Neural progenitor cell (in vitro differentiated cells): Measurements from ENCODE around the gene SPATA31D1. TPM values are rescaled to one million over a fixed set of nuclear protein-coding genes. Genes with fewer than 3 reads are reported as not detected.

Experiments
- DNase-seq: peaks from one replicate; pipeline ENCODE4 v3.0.0-alpha.2; 2016; ENCODE audit warnings: low spot score
- H2AFZ ChIP-seq: fragments of 200-600 bp; sonication (generic); replicated peaks from 2 replicates; pipeline ENCODE4 v1.6.1; 2016; ENCODE audit warnings: antibody characterized with exemption
- H3F3A ChIP-seq: fragments of 200-600 bp; sonication (generic); 2 replicates; pipeline ENCODE4 v1.6.1; 2016; ENCODE audit warnings: antibody characterized with exemption, low read depth
- H3K27ac ChIP-seq: fragments of 200-600 bp; sonication (generic); 2 replicates; pipeline ENCODE4 v1.5.1; 2016; ENCODE audit warnings: mild to moderate bottlenecking
- H3K27me3 ChIP-seq: fragments of 200-600 bp; sonication (generic); 2 replicates; pipeline ENCODE4 v1.6.1; 2016; ENCODE audit warnings: mild to moderate bottlenecking, moderate library complexity
- H3K36me3 ChIP-seq: fragments of 200-600 bp; sonication (generic); 2 replicates; pipeline ENCODE4 v1.5.1; 2016
- H3K4me1 ChIP-seq: fragments of 200-600 bp; sonication (generic); 2 replicates; pipeline ENCODE4 v1.6.1; 2016; ENCODE audit warnings: mixed run types
- H3K4me2 ChIP-seq: fragments of 200-600 bp; sonication (generic); 2 replicates; pipeline ENCODE4 v1.6.1; 2016
- H3K4me3 ChIP-seq: fragments of 200-600 bp; sonication (generic); 2 replicates; pipeline ENCODE4 v1.5.1; 2016
- H3K79me2 ChIP-seq: fragments of 200-600 bp; sonication (generic); 2 replicates; pipeline ENCODE4 v1.6.1; 2016; ENCODE audit warnings: low read depth
- H3K9ac ChIP-seq: fragments of 200-600 bp; sonication (generic); 2 replicates; pipeline ENCODE4 v1.6.1; 2016
- H3K9me3 ChIP-seq: fragments of 200-600 bp; sonication (generic); 2 replicates; pipeline ENCODE4 v1.5.1; 2016; ENCODE audit warnings: low read depth
- H4K20me1 ChIP-seq: fragments of 200-600 bp; sonication (generic); 2 replicates; pipeline ENCODE4 v1.6.1; 2016; ENCODE audit warnings: low read depth
- H3K27ac Mint-ChIP-seq: 3 replicates; pipeline ENCODE4 v1.8.0; 2021; ENCODE audit warnings: mixed read lengths
- H3K27me3 Mint-ChIP-seq: 2 replicates; pipeline ENCODE4 v1.8.0; 2022; ENCODE audit warnings: low read depth, mild to moderate bottlenecking, inconsistent platforms, moderate library complexity, mixed read lengths; ENCODE audit not compliant: insufficient read depth
- H3K36me3 Mint-ChIP-seq: 3 replicates; pipeline ENCODE4 v1.8.0; 2021; ENCODE audit warnings: mixed read lengths
- H3K4me1 Mint-ChIP-seq: 3 replicates; pipeline ENCODE4 v1.8.0; 2021; ENCODE audit warnings: mixed read lengths
- H3K4me3 Mint-ChIP-seq: 3 replicates; pipeline ENCODE4 v1.8.0; 2021; ENCODE audit warnings: mild to moderate bottlenecking, moderate library complexity, mixed read lengths
- H3K9me3 Mint-ChIP-seq: 3 replicates; pipeline ENCODE4 v1.8.0; 2020; ENCODE audit warnings: mixed read lengths
- CTCF ChIP-seq: fragments of 200-600 bp; sonication (generic); IDR thresholded peaks from 2 replicates; pipeline ENCODE4 v1.5.1; 2017; ENCODE audit warnings: antibody characterized with exemption, mild to moderate bottlenecking
- EZH2 ChIP-seq: fragments of 200-600 bp; sonication (generic); IDR thresholded peaks from 2 replicates; pipeline ENCODE4 v1.6.1; 2017; ENCODE audit warnings: antibody characterized with exemption, mild to moderate bottlenecking, moderate library complexity
- EZH2phosphoT487 ChIP-seq: fragments of 200-600 bp; sonication (generic); IDR thresholded peaks from 2 replicates; pipeline ENCODE4 v1.6.1; 2017; ENCODE audit warnings: antibody characterized with exemption
- total RNA-seq: library from RNA; depleted of rRNA; stranded (reverse); fragments of >200 nt; gene quantifications from 2 replicates; pipeline ENCODE4 v1.2.3, GENCODE V29; 2015; ENCODE audit warnings: low replicate concordance

Gene SPATA31D1
- total RNA-seq, 1 donor from 2014 or later = not detected

GRCh38 chr9:81974764-81975163 is 13.8 kb upstream of the SPATA31D1 start:
- Mint-ChIP-seq H3K36me3 (no peaks in the 10 kb centered on the region), H3K27ac (no peak overlapping the region), H3K4me1 (no peaks in the 10 kb centered on the region), H3K4me3 (no peak overlapping the region), H3K27me3 (no peaks in the 10 kb centered on the region), H3K9me3 (peaks cover 3% of the 10 kb centered on the region)
- H3F3A ChIP-seq = no peaks in the 10 kb centered on the region
- H3K79me2 ChIP-seq = no peaks in the 10 kb centered on the region
- no peak overlapping the region for H3K4me3 ChIP-seq
- H3K36me3 ChIP-seq = no peaks in the 10 kb centered on the region
- H3K4me1 ChIP-seq = no peaks in the 10 kb centered on the region
- no peak overlapping the region for H3K9ac ChIP-seq
- no peak for TF ChIP-seq CTCF
- TF ChIP-seq EZH2 = no peak
- no peak for TF ChIP-seq EZH2phosphoT487
- DNase-seq = no peak
- H3K27me3 ChIP-seq = no peaks in the 10 kb centered on the region
- H4K20me1 ChIP-seq = no peaks in the 10 kb centered on the region
- H3K27ac ChIP-seq = no peak overlapping the region
- H2AFZ ChIP-seq = no peak overlapping the region
- H3K4me2 ChIP-seq = no peak overlapping the region
- no peaks in the 10 kb centered on the region for H3K9me3 ChIP-seq

- H3K36me3 ChIP-seq = no peaks in the 10 kb centered on the region
- TF ChIP-seq EZH2 = no peak
- no peak for TF ChIP-seq EZH2phosphoT487
- TF ChIP-seq CTCF = no peak
- no peak overlapping the region for H2AFZ ChIP-seq
- no peaks in the 10 kb centered on the region for H3K27me3 ChIP-seq
- no peak overlapping the region for H3K9ac ChIP-seq
- Mint-ChIP-seq H3K27me3 (no peaks in the 10 kb centered on the region), H3K27ac (no peak overlapping the region), H3K4me1 (no peaks in the 10 kb centered on the region), H3K4me3 (no peak overlapping the region), H3K36me3 (no peaks in the 10 kb centered on the region), H3K9me3 (peaks cover 3% of the 10 kb centered on the region)
- H4K20me1 ChIP-seq = no peaks in the 10 kb centered on the region
- H3K4me2 ChIP-seq = no peak overlapping the region
- no peak overlapping the region for H3K4me3 ChIP-seq
- H3K27ac ChIP-seq = no peak overlapping the region
- no peaks in the 10 kb centered on the region for H3K4me1 ChIP-seq
- no peaks in the 10 kb centered on the region for H3F3A ChIP-seq
- H3K79me2 ChIP-seq = no peaks in the 10 kb centered on the region
- no peak for DNase-seq
- H3K9me3 ChIP-seq = no peaks in the 10 kb centered on the region
Measured at GRCh38 chr9:81976351-81976750, 12.2 kb upstream of the SPATA31D1 start.

GRCh38 chr9:81979196-81979595 is 9.4 kb upstream of the SPATA31D1 start:
- H3K4me1 ChIP-seq = no peaks in the 10 kb centered on the region
- H3K4me1 Mint-ChIP-seq = peaks cover 7% of the 10 kb centered on the region
- H3K9me3 Mint-ChIP-seq = peaks cover 3% of the 10 kb centered on the region
- H3K4me3 Mint-ChIP-seq = no peak overlapping the region
- H3K36me3 ChIP-seq = no peaks in the 10 kb centered on the region
- H3F3A ChIP-seq = no peaks in the 10 kb centered on the region
- H3K4me2 ChIP-seq = no peak overlapping the region
- no peaks in the 10 kb centered on the region for H3K27me3 ChIP-seq
- no peak overlapping the region for H2AFZ ChIP-seq
- no peak overlapping the region for H3K4me3 ChIP-seq
- DNase-seq = no peak
- H3K27me3 Mint-ChIP-seq = no peaks in the 10 kb centered on the region
- TF ChIP-seq EZH2 (no peak), EZH2phosphoT487 (no peak), CTCF (no peak)
- H3K27ac Mint-ChIP-seq = no peak overlapping the region
- H4K20me1 ChIP-seq = no peaks in the 10 kb centered on the region
- H3K27ac ChIP-seq = no peak overlapping the region
- no peaks in the 10 kb centered on the region for H3K79me2 ChIP-seq
- no peaks in the 10 kb centered on the region for H3K36me3 Mint-ChIP-seq
- H3K9ac ChIP-seq = no peak overlapping the region
- H3K9me3 ChIP-seq = no peaks in the 10 kb centered on the region

GRCh38 chr9:81980568-81980967 is 8.0 kb upstream of the SPATA31D1 start:
- Histone ChIP-seq H3F3A (no peaks in the 10 kb centered on the region), H3K4me2 (no peak overlapping the region), H3K27ac (no peak overlapping the region), H2AFZ (no peak overlapping the region), H4K20me1 (no peaks in the 10 kb centered on the region), H3K4me1 (no peaks in the 10 kb centered on the region), H3K27me3 (no peaks in the 10 kb centered on the region), H3K4me3 (no peak overlapping the region), H3K36me3 (no peaks in the 10 kb centered on the region), H3K79me2 (no peaks in the 10 kb centered on the region), H3K9me3 (no peaks in the 10 kb centered on the region), H3K9ac (no peak overlapping the region)
- no peak overlapping the region for H3K27ac Mint-ChIP-seq
- H3K36me3 Mint-ChIP-seq = no peaks in the 10 kb centered on the region
- no peaks in the 10 kb centered on the region for H3K9me3 Mint-ChIP-seq
- H3K27me3 Mint-ChIP-seq = no peaks in the 10 kb centered on the region
- H3K4me1 Mint-ChIP-seq = peaks cover 7% of the 10 kb centered on the region
- no peak overlapping the region for H3K4me3 Mint-ChIP-seq
- TF ChIP-seq EZH2phosphoT487 = no peak
- DNase-seq = no peak
